T-helper 17 cell (primary cell): ENCODE results near the gene AHCY. TPM values are rescaled to one million over a fixed set of nuclear protein-coding genes. Genes with fewer than 3 reads are reported as not detected.
A peak's percentile ranks its signal among the peaks of the same experiment; 100 is the strongest.
"Not testable (repeated sequence)": the region's sequence is repeated elsewhere in the genome, so short reads cannot be mapped to it uniquely, and the experiment has no call there.

ENCODE experiments used
- ATAC-seq: fragments of 150-1000 bp; cut with Tn5 transposase; 2 replicates; pipeline ENCODE4 v1.10.0; 2021; ENCODE audit warnings: mild to moderate bottlenecking, moderate library complexity
- DNase-seq, 3 donors: peaks; one replicate each; pipeline versions ENCODE4 v3.0.0 to v3.0.0-alpha.2; 2020 to 2021
- H3K9me3 ChIP-seq: one replicate; pipeline ENCODE4 v1.7.0; 2013; ENCODE audit warnings: low read length, mild to moderate bottlenecking; ENCODE audit not compliant: control insufficient read depth, poor library complexity, severe bottlenecking
- H3K27ac Mint-ChIP-seq: one replicate; pipeline ENCODE4 v1.8.0; 2022; ENCODE audit warnings: mild to moderate bottlenecking, moderate library complexity, mixed read lengths
- H3K27me3 Mint-ChIP-seq: one replicate; pipeline ENCODE4 v1.8.0; 2022; ENCODE audit warnings: mixed read lengths
- H3K36me3 Mint-ChIP-seq: one replicate; pipeline ENCODE4 v1.8.0; 2022; ENCODE audit warnings: low read depth, mixed read lengths
- H3K4me1 Mint-ChIP-seq: one replicate; pipeline ENCODE4 v1.8.0; 2022; ENCODE audit warnings: mild to moderate bottlenecking, mixed read lengths
- H3K4me3 Mint-ChIP-seq: one replicate; pipeline ENCODE4 v1.8.0; 2022; ENCODE audit warnings: mild to moderate bottlenecking, moderate library complexity, mixed read lengths
- total RNA-seq, 4 donors: library from RNA in 2 of 4; stranded (reverse) in 2 of 4; gene quantifications; one replicate each; pipeline ENCODE4 v1.2.3 and lab custom pipeline; 2022 to 2026

AHCY gene
- total RNA-seq, 2 donors from 2014 or later = 15.9 to 16.6 TPM

- no peak overlapping the region for H3K4me3 Mint-ChIP-seq
- ATAC-seq (no peak), DNase-seq (no peak)
- peaks cover 11% of the 10 kb centered on the region for H3K4me1 Mint-ChIP-seq
- no peak overlapping the region for H3K27ac Mint-ChIP-seq
- H3K27me3 Mint-ChIP-seq = no peaks in the 10 kb centered on the region
- H3K36me3 Mint-ChIP-seq = no peaks in the 10 kb centered on the region
- no peaks in the 10 kb centered on the region for H3K9me3 ChIP-seq
Observed at GRCh38 chr20:34300256-34300806, 2.8 kb downstream of the AHCY start.

- Mint-ChIP-seq H3K4me1 (peaks cover 11% of the 10 kb centered on the region), H3K27ac (no peak overlapping the region), H3K27me3 (no peaks in the 10 kb centered on the region), H3K4me3 (no peak overlapping the region), H3K36me3 (no peaks in the 10 kb centered on the region)
- no peaks in the 10 kb centered on the region for H3K9me3 ChIP-seq
- DNase-seq = no peak
- ATAC-seq = no peak
Observed at GRCh38 chr20:34299556-34300255, 3.4 kb downstream of the AHCY start.

- not testable (repeated sequence) for H3K27me3 Mint-ChIP-seq, H3K36me3 Mint-ChIP-seq, H3K27ac Mint-ChIP-seq, ATAC-seq, H3K4me3 Mint-ChIP-seq, DNase-seq, H3K9me3 ChIP-seq
- peaks cover 13% of the 10 kb centered on the region for H3K4me1 Mint-ChIP-seq
Observed at GRCh38 chr20:34298294-34298784, 4.8 kb downstream of the AHCY start.

GRCh38 chr20:34296468-34296867, 6.7 kb downstream of the AHCY start:
- Mint-ChIP-seq H3K36me3 (peaks cover 7% of the 10 kb centered on the region), H3K27me3 (no peaks in the 10 kb centered on the region), H3K4me3 (no peak overlapping the region), H3K4me1 (peaks cover 10% of the 10 kb centered on the region), H3K27ac (no peak overlapping the region)
- DNase-seq (no peak), ATAC-seq (no peak)
- no peaks in the 10 kb centered on the region for H3K9me3 ChIP-seq

GRCh38 chr20:34295284-34295683, 7.9 kb downstream of the AHCY start:
- H3K9me3 ChIP-seq = no peaks in the 10 kb centered on the region
- peaks cover 9% of the 10 kb centered on the region for H3K4me1 Mint-ChIP-seq
- ATAC-seq (no peak), DNase-seq (no peak)
- no peaks in the 10 kb centered on the region for H3K27me3 Mint-ChIP-seq
- peaks cover 9% of the 10 kb centered on the region for H3K36me3 Mint-ChIP-seq
- H3K4me3 Mint-ChIP-seq = no peak overlapping the region
- H3K27ac Mint-ChIP-seq = no peak overlapping the region

- H3K27me3 Mint-ChIP-seq = no peaks in the 10 kb centered on the region
- DNase-seq (no peak), ATAC-seq (no peak)
- peaks cover 13% of the 10 kb centered on the region for H3K36me3 Mint-ChIP-seq
- peaks cover 11% of the 10 kb centered on the region for H3K4me1 Mint-ChIP-seq
- no peak overlapping the region for H3K27ac Mint-ChIP-seq
- no peaks in the 10 kb centered on the region for H3K9me3 ChIP-seq
- no peak overlapping the region for H3K4me3 Mint-ChIP-seq
Observed at GRCh38 chr20:34294563-34294962, 8.6 kb downstream of the AHCY start.

- peaks cover 13% of the 10 kb centered on the region for H3K36me3 Mint-ChIP-seq
- no peak overlapping the region for H3K4me3 Mint-ChIP-seq
- no peak overlapping the region for H3K27ac Mint-ChIP-seq
- no peaks in the 10 kb centered on the region for H3K9me3 ChIP-seq
- H3K27me3 Mint-ChIP-seq = no peaks in the 10 kb centered on the region
- H3K4me1 Mint-ChIP-seq = peaks cover 11% of the 10 kb centered on the region
- ATAC-seq (no peak), DNase-seq (no peak)
Observed at GRCh38 chr20:34293589-34293988, 9.6 kb downstream of the AHCY start.

GRCh38 chr20:34293119-34293518, 10.0 kb downstream of the AHCY start:
- no peaks in the 10 kb centered on the region for H3K9me3 ChIP-seq
- Mint-ChIP-seq H3K27ac (no peak overlapping the region), H3K4me1 (peaks cover 11% of the 10 kb centered on the region), H3K27me3 (no peaks in the 10 kb centered on the region), H3K36me3 (peaks cover 13% of the 10 kb centered on the region), H3K4me3 (no peak overlapping the region)
- DNase-seq = no peak
- ATAC-seq = no peak

GRCh38 chr20:34292496-34292895, 10.7 kb downstream of the AHCY start:
- peaks cover 11% of the 10 kb centered on the region for H3K4me1 Mint-ChIP-seq
- H3K27ac Mint-ChIP-seq = peak overlapping the region; percentile 60
- no peak overlapping the region for H3K4me3 Mint-ChIP-seq
- H3K36me3 Mint-ChIP-seq = peaks cover 13% of the 10 kb centered on the region
- H3K9me3 ChIP-seq = no peaks in the 10 kb centered on the region
- DNase-seq = no peak
- H3K27me3 Mint-ChIP-seq = no peaks in the 10 kb centered on the region
- ATAC-seq = no peak

- Mint-ChIP-seq H3K4me3 (no peak overlapping the region), H3K4me1 (peaks cover 8% of the 10 kb centered on the region), H3K27me3 (no peaks in the 10 kb centered on the region), H3K36me3 (peaks cover 15% of the 10 kb centered on the region), H3K27ac (peak overlapping the region; percentile 74)
- no peaks in the 10 kb centered on the region for H3K9me3 ChIP-seq
- ATAC-seq = no peak
- DNase-seq = no peak
Observed at GRCh38 chr20:34290471-34290870, 12.7 kb downstream of the AHCY start.

- H3K27me3 Mint-ChIP-seq, DNase-seq, H3K4me1 Mint-ChIP-seq, H3K9me3 ChIP-seq, ATAC-seq, H3K27ac Mint-ChIP-seq, H3K4me3 Mint-ChIP-seq: not testable (repeated sequence)
- H3K36me3 Mint-ChIP-seq = peaks cover 11% of the 10 kb centered on the region
Observed at GRCh38 chr20:34287500-34287899, 15.7 kb downstream of the AHCY start.

GRCh38 chr20:34285450-34285849, 17.7 kb downstream of the AHCY start:
- Mint-ChIP-seq H3K27me3 (no peaks in the 10 kb centered on the region), H3K4me1 (peaks cover 4% of the 10 kb centered on the region), H3K27ac (no peak overlapping the region), H3K4me3 (no peak overlapping the region), H3K36me3 (peaks cover 6% of the 10 kb centered on the region)
- no peak for ATAC-seq
- no peak for DNase-seq
- H3K9me3 ChIP-seq = no peaks in the 10 kb centered on the region

GRCh38 chr20:34283844-34284243, 19.3 kb downstream of the AHCY start:
- Mint-ChIP-seq H3K4me3 (no peak overlapping the region), H3K4me1 (peaks cover 2% of the 10 kb centered on the region), H3K27ac (no peak overlapping the region), H3K36me3 (peaks cover 4% of the 10 kb centered on the region), H3K27me3 (no peaks in the 10 kb centered on the region)
- DNase-seq = no peak
- no peaks in the 10 kb centered on the region for H3K9me3 ChIP-seq
- no peak for ATAC-seq

- H3K9me3 ChIP-seq = no peaks in the 10 kb centered on the region
- H3K36me3 Mint-ChIP-seq = peaks cover 4% of the 10 kb centered on the region
- no peak for ATAC-seq
Observed at GRCh38 chr20:34282041-34282440, 21.1 kb downstream of the AHCY start.

More at GRCh38 chr20:34282041-34282440, 21.1 kb downstream of the AHCY start:
- H3K4me1 Mint-ChIP-seq = peaks cover 2% of the 10 kb centered on the region
- no peak overlapping the region for H3K4me3 Mint-ChIP-seq
- DNase-seq = no peak
- no peaks in the 10 kb centered on the region for H3K27me3 Mint-ChIP-seq
- no peak overlapping the region for H3K27ac Mint-ChIP-seq
